Peyer's patch (tissue), 4 donors: ENCODE results near the gene CD247.

Source experiments
- CTCF ChIP-seq, 6 experiments: fragments of 450-650 bp in 4 of 6; fragments of 200-600 bp in 2 of 6; sonication (generic) in 1 of 6; IDR thresholded peaks; one replicate each; pipeline ENCODE4 v1.5.1; 2017 to 2019; ENCODE audit warnings: antibody characterized with exemption in 6 of 6, mild to moderate bottlenecking in 3 of 6, moderate library complexity in 1 of 6
- POLR2A ChIP-seq, 2 donors: fragments of 450-650 bp; IDR thresholded peaks; one replicate each; pipeline ENCODE4 v1.5.1; 2017; ENCODE audit warnings: antibody characterized with exemption in 2 of 2, mild to moderate bottlenecking in 2 of 2, moderate library complexity in 2 of 2

GRCh38 chr1:167554028-167554779, 35.9 kb upstream of the CD247 start:
- no peak for TF ChIP-seq CTCF (IDR thresholded peaks at IDR 0.05)
- no peak for TF ChIP-seq POLR2A (IDR thresholded peaks at IDR 0.05)
